ENCODE results near the gene LCN10.

The LCN10 gene

DNA sequence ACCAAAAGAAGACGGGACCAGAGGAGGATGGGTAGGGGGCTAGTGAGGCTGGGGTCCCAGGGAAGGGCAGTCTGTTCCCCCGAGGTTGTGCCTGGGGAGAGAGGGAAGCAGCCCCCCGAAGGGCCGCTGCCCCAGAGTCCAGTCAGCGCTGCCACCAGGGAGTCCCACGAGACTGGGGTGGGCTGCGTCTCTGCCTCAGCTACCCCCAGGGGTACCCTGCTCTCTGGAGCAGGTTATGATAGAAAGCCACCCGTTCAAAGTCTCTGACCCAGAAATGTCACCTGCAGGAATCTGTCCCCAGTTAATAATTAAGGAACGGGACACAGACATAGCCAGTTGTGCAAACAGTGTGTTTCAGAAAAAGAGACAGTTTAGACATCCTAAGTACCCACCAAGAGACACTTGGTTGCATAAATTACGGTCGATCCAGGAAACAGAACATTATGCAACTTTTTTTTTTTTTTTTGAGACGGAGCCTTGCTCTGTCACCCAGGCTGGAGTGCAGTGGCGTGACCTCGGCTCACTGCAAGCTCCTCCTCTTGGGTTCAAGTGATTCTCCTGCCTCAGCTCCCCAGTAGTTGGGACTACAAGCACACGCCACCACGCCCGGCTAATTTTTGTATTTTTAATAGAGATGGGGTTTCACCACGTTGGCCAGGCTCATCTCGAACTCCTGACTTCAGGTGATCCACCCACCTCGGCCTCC is 44.8 kb downstream of the LCN10 start:
- DNase-seq, result no peak

DNA sequence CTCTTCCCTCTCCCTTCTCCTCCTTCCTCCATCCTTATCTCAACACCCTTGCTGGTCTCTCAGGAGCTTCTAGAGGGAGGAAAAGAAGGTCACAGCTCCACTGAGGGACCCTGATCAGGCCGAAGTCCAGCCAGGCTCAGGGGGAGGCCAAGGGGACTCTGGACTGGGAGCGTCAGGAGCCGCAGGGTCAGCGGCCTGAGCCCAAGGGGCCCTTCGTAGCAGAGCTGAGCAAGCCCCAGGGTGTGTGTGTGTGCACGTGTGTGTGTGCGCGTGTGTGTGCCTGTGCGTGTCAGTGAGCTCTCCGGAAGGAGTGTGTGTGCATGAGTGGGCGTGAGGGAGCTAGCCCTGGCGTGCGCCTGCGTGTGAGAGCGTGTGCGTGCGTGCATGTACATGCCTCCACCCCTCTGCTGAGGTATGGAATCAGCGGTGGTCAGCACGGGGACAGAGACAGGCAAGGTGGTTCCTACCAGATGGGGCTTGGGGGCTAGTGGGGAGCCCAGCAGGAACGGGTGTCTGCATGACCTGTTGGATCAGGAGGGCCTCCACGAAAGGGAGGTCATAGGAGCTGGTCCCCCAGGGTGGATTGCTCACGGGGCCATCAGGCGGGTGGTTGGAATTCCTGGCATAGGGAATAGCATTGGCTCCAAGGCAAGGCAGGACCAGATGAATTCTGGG is 45.5 kb downstream of the LCN10 start:
- DNase-seq, result no peak

DNA sequence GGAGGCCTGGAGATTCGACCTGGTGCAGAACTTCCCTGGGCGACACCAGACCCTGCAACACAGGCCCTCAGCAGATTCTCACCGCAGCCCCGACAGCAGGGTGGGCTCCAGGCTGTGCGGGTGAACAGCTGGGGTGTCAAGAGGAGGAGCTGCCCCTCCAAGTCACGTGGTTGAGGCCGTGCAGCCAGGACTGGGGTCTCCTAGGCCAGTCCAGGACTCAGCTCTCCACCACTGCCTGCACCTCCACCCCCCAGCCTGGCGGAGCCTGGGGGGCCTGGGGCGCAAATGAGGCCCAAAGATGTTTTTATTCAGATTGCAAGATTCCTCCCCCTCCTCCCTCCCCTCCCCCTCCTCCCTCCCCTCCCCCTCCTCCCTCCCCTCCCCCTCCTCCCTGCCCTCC is 46.2 kb downstream of the LCN10 start:
- DNase-seq, result no peak

DNA sequence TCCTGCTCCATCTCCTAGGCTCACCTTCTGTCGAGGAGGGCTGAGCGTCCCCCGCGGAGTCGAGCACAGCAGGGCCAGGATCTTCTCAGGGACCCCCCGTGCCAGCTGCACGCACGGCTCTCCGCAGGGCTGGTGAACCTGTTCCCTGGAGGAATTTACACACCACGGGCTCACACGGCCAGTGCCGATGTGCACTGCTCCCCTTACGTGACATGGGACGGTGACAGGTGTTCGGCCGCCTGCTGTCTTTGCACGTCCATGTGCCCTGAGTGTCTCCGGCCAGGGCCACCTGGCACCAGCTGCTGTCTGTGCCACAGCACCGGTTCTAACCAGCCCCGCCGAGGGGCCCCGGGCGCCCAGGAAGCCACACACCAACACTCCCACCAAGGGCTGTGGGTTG is 46.8 kb downstream of the LCN10 start:
- peak; percentile 68 for DNase-seq

DNA sequence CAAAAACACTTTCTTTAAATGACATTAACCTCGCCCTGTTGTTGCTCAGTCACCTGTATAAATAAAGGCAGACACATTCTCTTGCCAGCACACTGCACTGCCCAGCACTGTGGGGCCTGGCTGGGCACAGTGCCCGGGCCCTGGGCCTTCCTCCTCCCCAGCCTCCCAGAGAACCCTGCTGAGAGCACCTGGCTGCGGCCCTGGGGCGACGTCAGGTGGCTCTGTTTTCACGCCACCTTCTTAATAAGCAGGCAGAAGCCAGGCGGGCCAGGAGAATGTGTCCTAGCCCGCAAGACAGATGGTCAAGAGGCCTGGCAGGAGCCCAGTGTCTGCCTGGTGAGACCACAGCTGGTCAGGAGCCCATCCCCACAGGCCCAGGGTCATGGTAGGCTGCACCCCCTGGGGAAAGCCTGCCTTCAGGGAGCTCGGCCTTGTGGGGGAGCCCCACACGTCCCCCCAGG is 47.3 kb downstream of the LCN10 start:
- peak; percentile 96 for DNase-seq

DNA sequence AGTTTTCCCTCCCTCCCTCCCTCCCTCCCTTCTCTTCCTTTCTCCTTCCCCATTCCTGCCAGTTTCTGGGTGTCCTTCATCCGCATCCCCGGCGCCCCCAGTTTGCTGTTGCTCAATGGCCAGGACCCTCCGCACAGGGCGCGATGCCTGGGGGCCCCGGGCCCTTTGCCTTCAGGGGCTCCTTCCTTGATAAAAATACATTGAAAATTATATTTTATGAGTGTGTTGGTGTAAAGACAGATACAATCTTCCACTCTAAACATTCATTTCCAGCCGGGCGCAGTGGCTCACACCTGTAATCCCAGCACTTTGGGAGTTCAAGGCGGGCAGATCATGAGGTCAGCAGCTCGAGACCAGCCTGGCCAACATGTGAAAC is 47.9 kb downstream of the LCN10 start:
- no peak for DNase-seq

DNA sequence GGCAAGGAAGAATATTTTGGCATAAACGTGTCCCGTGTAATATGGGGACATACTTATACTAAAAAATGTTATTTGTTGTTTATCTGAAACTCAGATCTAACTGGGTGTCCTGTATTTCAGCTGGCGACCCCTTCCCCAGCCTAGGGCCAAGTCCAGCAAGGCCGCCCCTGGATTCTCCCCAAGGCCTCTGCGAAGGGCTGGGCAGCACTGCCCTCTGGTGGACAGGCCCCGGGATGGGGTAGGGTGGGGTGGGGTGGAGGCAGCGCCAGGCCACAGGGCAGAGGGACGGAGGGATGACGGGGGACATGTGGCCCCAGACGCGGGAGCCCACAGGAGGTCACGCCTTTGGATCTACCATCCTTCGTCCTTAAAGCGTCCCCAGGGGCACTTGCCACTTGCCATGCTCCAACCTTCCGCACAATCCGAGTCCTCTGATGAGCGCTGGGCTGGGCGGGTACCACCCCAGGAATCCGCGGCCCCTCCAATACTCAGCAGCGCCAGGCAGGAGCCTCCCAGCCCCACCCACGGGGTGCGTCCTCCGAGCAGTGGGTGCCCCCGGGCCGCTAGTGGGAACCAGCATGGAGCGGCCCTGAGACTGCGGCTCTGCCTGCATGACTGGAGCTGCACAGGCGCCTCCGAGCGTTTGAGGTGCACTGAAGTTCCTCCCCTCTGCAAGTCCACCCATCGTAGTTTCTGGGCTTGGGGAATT is 48.4 kb downstream of the LCN10 start:
- peak; percentile 61 for DNase-seq

DNA sequence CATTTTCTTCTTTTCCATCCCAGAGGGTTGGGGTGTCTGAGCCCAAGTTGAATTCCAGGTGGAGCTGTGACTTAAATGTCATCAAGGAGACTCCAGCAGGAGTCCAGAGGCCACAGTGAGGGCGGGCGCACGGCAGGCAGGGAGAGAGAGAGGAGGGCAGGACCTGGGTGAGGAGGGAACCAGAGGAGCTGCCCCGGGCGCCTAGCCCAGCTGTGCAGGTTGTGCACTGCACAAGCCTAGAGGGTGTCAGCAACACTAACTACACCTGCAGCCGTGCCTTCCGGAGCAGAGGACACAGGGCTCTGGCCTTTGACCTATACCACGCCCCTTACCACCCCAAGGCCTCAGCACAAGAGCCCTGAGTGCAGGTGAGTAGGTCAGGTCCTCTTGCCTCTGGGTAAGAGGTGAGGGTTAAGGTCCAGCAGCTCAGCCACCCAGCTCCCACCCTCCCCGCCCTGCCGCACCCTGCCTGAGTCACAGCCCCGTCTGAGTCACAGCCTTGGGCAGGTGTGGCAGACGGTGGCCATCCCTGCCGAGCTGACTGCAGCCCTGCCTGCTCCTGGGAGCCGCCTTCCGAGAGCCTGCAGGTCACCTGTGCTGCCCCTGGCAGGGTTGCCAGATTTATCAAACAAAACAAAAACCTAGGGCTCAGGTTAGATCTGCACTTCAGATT is 49.1 kb downstream of the LCN10 start:
- peak; percentile 56 for DNase-seq

DNA sequence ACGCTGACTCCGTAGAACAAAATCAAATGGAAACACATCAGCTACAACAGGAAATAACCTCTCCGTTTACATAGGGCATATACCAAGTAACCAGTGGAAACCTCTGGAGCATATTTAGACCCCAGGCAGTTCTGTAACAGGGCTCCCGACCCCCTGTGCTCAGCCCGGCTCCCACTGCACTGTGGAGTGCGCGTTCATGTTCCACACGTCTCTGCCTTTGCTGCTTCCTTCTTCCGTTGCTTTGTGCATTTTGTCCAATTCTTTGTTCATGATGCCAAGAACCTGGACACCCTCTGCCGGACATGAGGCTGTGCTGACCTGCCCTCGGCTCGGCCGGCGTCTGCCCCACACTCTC is 49.6 kb downstream of the LCN10 start:
- DNase-seq, result no peak

DNA sequence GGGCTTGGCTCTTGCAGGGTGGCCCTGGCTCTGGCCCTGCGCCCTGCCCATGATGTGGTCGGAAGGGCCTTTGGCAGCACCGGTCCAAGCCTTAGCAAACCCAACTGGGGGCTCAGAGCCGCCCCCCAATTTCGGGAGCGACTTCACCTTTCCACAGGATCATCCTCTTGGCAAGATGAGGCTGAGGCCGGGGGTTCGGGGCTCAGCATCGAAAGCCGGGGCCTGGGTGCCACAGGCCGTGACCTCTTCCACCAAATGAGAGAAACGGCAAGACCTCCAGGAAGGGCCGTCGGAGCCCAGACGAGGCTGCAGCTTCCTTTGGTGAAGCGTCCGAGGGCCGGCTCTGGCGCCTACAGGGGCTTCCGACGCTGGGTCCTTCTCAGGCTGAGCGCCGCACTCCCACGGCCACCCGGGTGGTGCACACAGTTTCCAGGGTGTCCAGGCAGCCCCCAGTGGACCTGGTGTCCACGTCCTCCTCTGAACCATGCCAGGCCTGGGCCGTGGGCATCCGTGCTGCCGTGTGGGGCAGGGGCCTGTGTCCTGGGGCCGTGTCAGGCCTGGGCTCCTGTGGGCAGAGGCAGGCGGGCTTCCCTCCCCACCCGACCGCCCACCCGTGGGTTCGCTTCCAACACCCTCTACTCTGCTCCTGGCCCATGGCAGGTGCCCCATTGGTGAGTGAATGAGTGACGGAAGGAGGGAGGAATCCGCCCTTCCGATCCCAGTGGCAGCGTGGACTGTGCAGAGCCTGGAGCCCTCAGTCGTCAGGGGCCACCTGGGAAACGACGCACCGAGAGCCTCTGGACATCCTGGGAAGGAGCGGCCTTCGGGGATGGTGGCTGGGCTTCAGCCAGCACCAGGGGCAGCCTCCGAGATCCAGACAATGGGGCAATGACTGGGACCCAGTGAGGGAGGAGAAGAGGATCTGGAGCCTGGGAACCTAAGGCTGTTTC is 50.3 kb downstream of the LCN10 start:
- DNase-seq, result no peak

DNA sequence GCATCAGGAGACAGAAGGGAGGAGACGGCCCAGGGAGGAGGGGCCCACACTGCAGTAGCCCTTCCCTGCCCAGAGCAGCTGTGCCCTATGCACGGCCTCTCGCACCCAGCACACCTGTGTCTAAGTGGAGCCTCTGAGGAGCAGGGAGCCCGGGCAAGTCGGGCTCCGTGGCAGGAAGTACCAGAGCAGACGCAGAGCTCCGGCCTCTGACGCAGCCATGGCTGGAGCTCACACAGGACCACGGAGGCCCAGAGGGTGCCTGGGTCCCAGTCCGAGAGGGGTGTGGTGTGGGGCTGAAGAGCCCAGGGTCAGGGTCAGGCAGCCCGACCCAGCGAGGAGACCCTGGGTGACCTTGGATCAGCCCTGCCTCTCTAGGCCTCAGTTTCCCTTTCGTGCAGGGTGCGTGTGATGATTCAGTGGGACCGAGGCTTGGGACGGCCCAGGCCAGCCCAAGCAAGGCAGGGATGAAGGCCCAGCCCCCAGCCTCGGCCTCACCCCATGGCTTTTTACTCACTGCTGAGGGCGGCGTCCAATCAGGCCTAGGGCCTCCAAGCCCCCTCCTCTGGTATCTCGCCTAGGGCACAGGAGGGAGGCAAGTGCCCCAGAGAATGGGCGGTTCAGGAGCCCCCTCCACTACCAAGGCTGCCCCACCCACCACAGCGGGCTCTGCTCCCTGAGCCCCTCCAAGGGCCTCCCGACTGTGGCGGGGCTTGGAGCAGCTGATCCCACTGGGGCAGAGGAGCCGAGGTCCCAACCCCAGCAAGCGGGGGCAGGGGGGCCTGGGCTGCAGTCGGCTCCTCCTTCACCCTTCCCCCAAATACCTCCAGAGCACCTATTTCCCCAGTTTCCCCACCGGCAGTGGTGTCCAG is 51.2 kb downstream of the LCN10 start:
- DNase-seq, result peak; percentile 71

DNA sequence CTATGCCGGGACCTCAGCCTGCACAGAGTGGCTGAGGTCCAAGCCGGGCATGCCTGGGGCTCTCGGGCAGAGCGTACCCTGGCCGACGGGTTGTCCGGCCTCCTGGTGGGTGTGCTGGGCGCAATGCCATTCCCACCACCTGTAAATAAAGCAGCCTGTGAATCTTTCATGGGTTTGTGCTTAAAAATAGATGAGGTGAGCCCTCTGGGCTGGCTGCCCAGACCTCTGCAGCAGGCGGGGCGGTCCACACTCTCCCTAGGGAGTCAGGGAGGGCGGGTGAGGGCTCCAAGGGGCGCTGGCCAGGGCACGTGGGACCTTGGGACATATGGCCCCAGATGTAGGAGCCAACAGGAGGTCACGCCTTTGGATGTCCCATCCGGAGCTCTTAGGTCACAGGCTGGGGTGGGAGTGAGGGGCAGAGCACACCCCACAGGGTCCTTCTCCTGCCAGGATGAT is 51.9 kb downstream of the LCN10 start:
- DNase-seq, result peak; percentile 56

DNA sequence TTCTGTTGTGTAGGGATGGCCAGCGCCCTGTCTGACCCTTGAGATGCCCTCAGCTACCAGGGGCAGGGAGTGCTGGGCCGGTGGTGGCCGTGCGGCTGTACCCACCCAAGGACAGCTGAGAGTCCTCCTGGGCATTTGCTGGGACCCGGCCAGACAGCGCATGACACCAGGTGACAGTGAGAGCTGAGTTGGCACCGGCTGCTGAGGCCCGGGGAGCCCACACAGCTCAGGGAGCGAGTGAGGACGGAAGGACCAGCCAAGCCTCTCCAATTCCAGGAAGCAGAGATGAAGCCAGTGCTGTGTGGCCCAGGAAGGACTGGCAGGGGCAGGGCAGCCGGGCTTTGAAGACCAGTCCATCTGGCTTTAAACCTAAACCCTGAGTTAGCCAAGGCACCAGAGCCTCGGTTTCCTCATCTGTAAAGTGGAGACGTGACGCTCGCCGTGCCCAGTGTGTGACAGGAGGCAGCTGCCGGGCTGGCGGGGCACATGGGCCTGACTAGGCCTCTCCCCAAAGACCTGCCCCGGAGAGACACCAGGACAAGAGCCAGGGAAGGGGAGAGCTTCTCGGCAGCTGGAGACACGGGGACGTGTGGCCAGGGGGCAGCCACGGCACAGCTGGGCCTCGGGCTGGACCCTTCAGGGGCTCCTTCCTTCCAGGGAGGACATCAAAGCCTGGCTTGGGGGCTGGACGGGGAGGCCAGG is 52.5 kb downstream of the LCN10 start:
- peak; percentile 93 for DNase-seq

DNA sequence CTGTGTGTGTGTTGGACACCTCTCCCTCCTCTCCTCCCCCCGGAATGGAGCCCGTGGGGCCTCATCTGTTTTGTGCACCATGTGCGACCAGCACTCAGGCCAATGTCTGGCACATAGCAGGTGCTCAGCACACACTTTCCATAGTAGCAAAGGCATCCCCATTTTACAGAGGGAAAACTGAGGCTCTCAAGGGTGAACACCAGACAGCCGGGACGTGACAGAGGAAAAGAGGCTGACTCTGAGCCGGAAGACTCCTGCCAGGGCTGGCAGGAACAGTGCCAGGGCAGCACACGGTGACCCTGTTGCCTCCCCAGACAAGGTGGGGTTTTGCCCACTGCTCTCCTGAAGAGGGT is 53.7 kb downstream of the LCN10 start:
- no peak for DNase-seq

DNA sequence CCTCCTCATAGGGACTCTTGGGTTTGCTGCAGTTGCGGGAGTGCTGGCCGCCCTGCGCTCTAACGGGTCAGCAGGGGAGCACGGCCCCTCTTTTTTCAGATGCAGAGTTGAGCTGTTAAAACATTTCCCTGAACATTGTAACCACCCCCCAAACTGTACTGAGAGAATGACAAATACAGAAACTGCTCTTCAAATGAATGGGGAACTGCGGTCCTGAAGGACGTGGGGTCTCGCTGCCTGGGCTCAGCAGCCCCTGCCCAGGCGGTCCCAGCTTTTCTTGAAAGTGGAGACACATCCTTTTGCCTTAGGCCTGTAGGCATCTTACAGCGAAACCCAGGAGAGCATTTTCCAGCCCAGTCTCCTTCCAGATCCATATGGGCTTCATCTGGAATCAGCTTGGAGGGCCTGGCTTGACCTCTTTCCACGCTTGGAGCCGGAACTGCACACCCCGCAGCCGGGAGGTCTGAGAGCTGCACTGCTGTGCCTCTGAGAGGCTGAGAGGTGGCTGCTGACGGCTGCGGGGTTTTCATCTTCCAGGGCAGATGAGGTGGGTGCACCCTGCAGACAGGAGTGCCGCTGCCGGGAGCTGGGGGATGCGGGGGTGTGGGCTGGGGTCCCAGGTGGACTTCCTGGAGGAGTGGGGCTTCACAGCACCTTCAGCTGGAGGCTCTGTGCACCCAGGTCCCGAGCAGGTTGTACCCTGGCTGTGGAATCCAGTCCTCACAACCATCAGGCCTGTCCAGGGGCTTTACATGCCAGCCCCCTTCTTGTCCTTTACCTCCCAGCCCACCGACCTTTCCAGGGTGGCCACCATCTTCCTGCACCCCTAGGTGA is 54.2 kb downstream of the LCN10 start:
- DNase-seq, result no peak

Measured in NCI-H2029 (cell line).